HG03196 (cell line): ENCODE measurements around the gene LRTM2.
"Not testable (repeated sequence)": the region's sequence is repeated elsewhere in the genome, so short reads cannot be mapped to it uniquely, and the experiment has no call there.

ENCODE experiments used
- ATAC-seq: cut with Tn5 transposase; IDR thresholded peaks from one replicate; pipeline ENCODE4 v1.9.1; 2021; ENCODE audit not compliant: unreplicated experiment

LRTM2 gene

GRCh38 chr12:1811281-1811947 is 9.0 kb upstream of the LRTM2 start:
- no peak for ATAC-seq

GRCh38 chr12:1811948-1812291 is 8.4 kb upstream of the LRTM2 start:
- ATAC-seq = no peak

- ATAC-seq = no peak
These were observed 7.6 kb upstream of the LRTM2 start for GRCh38 chr12:1812650-1813302.

GRCh38 chr12:1814266-1814665 is 6.1 kb upstream of the LRTM2 start:
- ATAC-seq = no peak

GRCh38 chr12:1815108-1815507 is 5.3 kb upstream of the LRTM2 start:
- ATAC-seq = no peak

GRCh38 chr12:1815814-1816729 is 4.3 kb upstream of the LRTM2 start:
- no peak for ATAC-seq

GRCh38 chr12:1816730-1817348 is 3.5 kb upstream of the LRTM2 start:
- no peak for ATAC-seq

GRCh38 chr12:1817928-1818327 is 2.4 kb upstream of the LRTM2 start:
- not testable (repeated sequence) for ATAC-seq

- no peak for ATAC-seq
These were observed 1.3 kb upstream of the LRTM2 start for GRCh38 chr12:1819050-1819449.

GRCh38 chr12:1819571-1819970 is 794 bp upstream of the LRTM2 start:
- no peak for ATAC-seq

GRCh38 chr12:1820896-1821291 is 529 bp downstream of the LRTM2 start:
- ATAC-seq = no peak

- no peak for ATAC-seq
These were observed 1.4 kb downstream of the LRTM2 start for GRCh38 chr12:1821805-1822204.

GRCh38 chr12:1822699-1823098 is 2.3 kb downstream of the LRTM2 start:
- no peak for ATAC-seq

- no peak for ATAC-seq
These were observed 2.9 kb downstream of the LRTM2 start for GRCh38 chr12:1823237-1823636.

- no peak for ATAC-seq
These were observed 5.2 kb downstream of the LRTM2 start for GRCh38 chr12:1825382-1826102.

- ATAC-seq = no peak
These were observed 6.0 kb downstream of the LRTM2 start for GRCh38 chr12:1826401-1826800.

GRCh38 chr12:1826867-1827705 is 6.7 kb downstream of the LRTM2 start:
- no peak for ATAC-seq

GRCh38 chr12:1827826-1828805 is 7.8 kb downstream of the LRTM2 start:
- no peak for ATAC-seq

GRCh38 chr12:1828856-1829255 is 8.5 kb downstream of the LRTM2 start:
- no peak for ATAC-seq
